Superior temporal gyrus (tissue), 1 donor: ENCODE results near the gene MCRIP2.

Source experiments
- DNase-seq: peaks from one replicate; pipeline ENCODE4 v3.0.0-alpha.2; 2016; ENCODE audit errors: extremely low spot score

MCRIP2 gene

GRCh38 chr16:648071-648780 is 6.6 kb downstream of the MCRIP2 start:
- no peak for DNase-seq

- peak; percentile 96 for DNase-seq
Measured at GRCh38 chr16:648781-649589, 7.4 kb downstream of the MCRIP2 start, which contains the start of gene WDR90. WDR90 (plus strand) TSS chr16:649365; CDS start chr16:649417, 52 bp downstream.

GRCh38 chr16:649631-650030 is 8.0 kb downstream of the MCRIP2 start:
- DNase-seq, result no peak

- no peak for DNase-seq
Measured at GRCh38 chr16:651844-652243, 10.2 kb downstream of the MCRIP2 start.

GRCh38 chr16:652454-653305 is 11.1 kb downstream of the MCRIP2 start:
- no peak for DNase-seq

GRCh38 chr16:654034-654433 is 12.4 kb downstream of the MCRIP2 start:
- no peak for DNase-seq

- no peak for DNase-seq
Measured at GRCh38 chr16:657487-657886, 15.9 kb downstream of the MCRIP2 start.

GRCh38 chr16:658679-659571 is 17.3 kb downstream of the MCRIP2 start:
- no peak for DNase-seq

- no peak for DNase-seq
Measured at GRCh38 chr16:659618-660017, 18.0 kb downstream of the MCRIP2 start.

GRCh38 chr16:660132-660458 is 18.5 kb downstream of the MCRIP2 start:
- no peak for DNase-seq

- DNase-seq, result peak; percentile 81
Measured at GRCh38 chr16:660459-661183, 19.0 kb downstream of the MCRIP2 start.

GRCh38 chr16:661184-661821 is 19.7 kb downstream of the MCRIP2 start:
- DNase-seq, result no peak

GRCh38 chr16:662095-662494 is 20.5 kb downstream of the MCRIP2 start:
- DNase-seq, result no peak

GRCh38 chr16:662597-662996 is 21.0 kb downstream of the MCRIP2 start:
- no peak for DNase-seq

- DNase-seq, result no peak
Measured at GRCh38 chr16:666572-666971, 24.9 kb downstream of the MCRIP2 start.

- DNase-seq, result no peak
Measured at GRCh38 chr16:667113-667779, 25.6 kb downstream of the MCRIP2 start.

GRCh38 chr16:667780-668518 is 26.3 kb downstream of the MCRIP2 start, which contains the start of gene RHOT2:
RHOT2 (plus strand) TSS chr16:668132; CDS start chr16:668200, 68 bp downstream.
- peak; percentile 93 for DNase-seq

GRCh38 chr16:668519-669171 is 27.0 kb downstream of the MCRIP2 start:
- DNase-seq, result no peak
